Neuronal stem cell (in vitro differentiated cells): ENCODE measurements around the gene DCC.

Experiments
- DNase-seq: peaks from one replicate; pipeline ENCODE4 v3.0.0-alpha.2; 2013; ENCODE audit warnings: low spot score
- H2AFZ ChIP-seq: one replicate; pipeline ENCODE4 v1.6.1; 2013; ENCODE audit warnings: mild to moderate bottlenecking, low read length, inconsistent platforms
- H2AK5ac ChIP-seq: 2 replicates; pipeline ENCODE4 v1.6.1; 2013; ENCODE audit warnings: low read depth, mild to moderate bottlenecking, inconsistent platforms, low read length, moderate library complexity, mixed read lengths
- H2BK120ac ChIP-seq: 2 replicates; pipeline ENCODE4 v1.6.1; 2013; ENCODE audit warnings: low read depth, mild to moderate bottlenecking, inconsistent platforms, low read length, moderate library complexity, mixed read lengths
- H2BK12ac ChIP-seq: one replicate; pipeline ENCODE4 v1.6.1; 2013; ENCODE audit warnings: low read length, inconsistent platforms
- H2BK15ac ChIP-seq: 2 replicates; pipeline ENCODE4 v1.6.1; 2013; ENCODE audit warnings: mild to moderate bottlenecking, low read length, inconsistent platforms, mixed read lengths
- H2BK5ac ChIP-seq: one replicate; pipeline ENCODE4 v1.6.1; 2013; ENCODE audit warnings: inconsistent platforms, mild to moderate bottlenecking, low read length, moderate library complexity
- H3K14ac ChIP-seq: one replicate; pipeline ENCODE4 v1.6.1; 2013; ENCODE audit warnings: low read length, inconsistent platforms
- H3K18ac ChIP-seq: 2 replicates; pipeline ENCODE4 v1.6.1; 2013; ENCODE audit warnings: low read length, inconsistent platforms
- H3K23ac ChIP-seq: 2 replicates; pipeline ENCODE4 v1.6.1; 2013; ENCODE audit warnings: low read depth, mild to moderate bottlenecking, mixed read lengths, low read length, inconsistent platforms; ENCODE audit not compliant: poor library complexity
- H3K27ac ChIP-seq: replicated peaks from 3 replicates; pipeline ENCODE4 v1.5.1; 2013; ENCODE audit warnings: low read length, inconsistent platforms
- H3K27me3 ChIP-seq, 3 experiments: 2 replicates each; pipeline ENCODE4 v1.6.1; 2013; ENCODE audit warnings: low read length in 3 of 3, mild to moderate bottlenecking in 2 of 3, inconsistent platforms in 1 of 3, low read depth in 1 of 3, mixed read lengths in 1 of 3, moderate library complexity in 1 of 3; ENCODE audit not compliant: control insufficient read depth in 3 of 3, insufficient read depth in 3 of 3
- H3K36me3 ChIP-seq, 2 donors: replicated peaks in 1 of 2; 2 replicates each; pipeline ENCODE4 v1.6.1; 2013; ENCODE audit warnings: low read length in 2 of 2; ENCODE audit not compliant: control insufficient read depth in 2 of 2, insufficient read depth in 2 of 2
- H3K4ac ChIP-seq: 2 replicates; pipeline ENCODE4 v1.6.1; 2013; ENCODE audit warnings: inconsistent platforms, mild to moderate bottlenecking, low read length, moderate library complexity
- H3K4me1 ChIP-seq, 2 donors: 1 replicate in 1 of 2; 2 replicates in 1 of 2; pipeline ENCODE4 v1.6.1; 2013; ENCODE audit warnings: low read length in 2 of 2, low read depth in 1 of 2; ENCODE audit not compliant: control insufficient read depth in 2 of 2, insufficient read depth in 1 of 2
- H3K4me2 ChIP-seq: one replicate; pipeline ENCODE4 v1.6.1; 2013; ENCODE audit warnings: mild to moderate bottlenecking, low read length, inconsistent platforms; ENCODE audit not compliant: insufficient read depth, poor library complexity, severe bottlenecking
- H3K4me3 ChIP-seq, 2 donors: 2 replicates each; pipeline ENCODE4 v1.5.1; 2013; ENCODE audit warnings: low read length in 2 of 2, mild to moderate bottlenecking in 2 of 2, inconsistent platforms in 1 of 2, moderate library complexity in 1 of 2
- H3K79me1 ChIP-seq: one replicate; pipeline ENCODE4 v1.6.1; 2013; ENCODE audit warnings: low read depth, mild to moderate bottlenecking, inconsistent platforms, low read length, moderate library complexity
- H3K9ac ChIP-seq: one replicate; pipeline ENCODE4 v1.6.1; 2013; ENCODE audit warnings: mild to moderate bottlenecking, low read depth, low read length, inconsistent platforms; ENCODE audit not compliant: poor library complexity
- H3K9me3 ChIP-seq, 2 donors: replicated peaks in 1 of 2; 2 replicates each; pipeline versions ENCODE3 to v1.6.1; 2013; ENCODE audit warnings: low read length in 2 of 2, mild to moderate bottlenecking in 2 of 2, inconsistent platforms in 1 of 2, low read depth in 1 of 2, mixed read lengths in 1 of 2, moderate library complexity in 1 of 2; ENCODE audit not compliant: control insufficient read depth in 2 of 2, insufficient read depth in 1 of 2
- H4K8ac ChIP-seq: one replicate; pipeline ENCODE4 v1.6.1; 2013; ENCODE audit warnings: low read depth, mild to moderate bottlenecking, inconsistent platforms, low read length, moderate library complexity
- H4K91ac ChIP-seq: one replicate; pipeline ENCODE4 v1.6.1; 2013; ENCODE audit warnings: low read length, low read depth, mild to moderate bottlenecking, inconsistent platforms; ENCODE audit not compliant: poor library complexity
- WGBS, 2 donors: extraction: QIAGEN DNeasy Blood & Tissue Kit; methylation state at CpG; one replicate each; pipeline ENCODE4 v1.1.7; 2013; ENCODE audit warnings: missing lambda C conversion rate in 2 of 2, mixed read lengths in 1 of 2; ENCODE audit not compliant: insufficient read length in 2 of 2, insufficient replicate concordance in 1 of 2; ENCODE audit errors: extremely low coverage in 2 of 2; 5-methylcytosine and 5-hydroxymethylcytosine counted together

DCC gene

GRCh38 chr18:52408800-52409302 is 68.9 kb downstream of the DCC start:
- Histone ChIP-seq H2BK120ac (no peak overlapping the region), H3K36me3 (no peaks in the 10 kb centered on the region), H4K91ac (no peak overlapping the region), H4K8ac (no peak overlapping the region), H3K79me1 (no peaks in the 10 kb centered on the region), H3K14ac (no peak overlapping the region), H3K9ac (no peak overlapping the region), H2AK5ac (no peak overlapping the region), H3K18ac (no peak overlapping the region), H3K4ac (no peak overlapping the region), H2BK15ac (no peak overlapping the region), H3K4me2 (no peak overlapping the region), H2AFZ (no peak overlapping the region), H3K27ac (no peak overlapping the region), H2BK12ac (no peak overlapping the region), H3K23ac (no peak overlapping the region), H2BK5ac (no peak overlapping the region), H3K27me3 (no peaks in the 10 kb centered on the region), H3K4me3 (no peak overlapping the region), H3K9me3 (no peaks in the 10 kb centered on the region), H3K4me1 (no peaks in the 10 kb centered on the region)
- no CpG with 5 or more reads among the region's 2 CpGs for WGBS, 2 donors
- no peak for DNase-seq

DNA sequence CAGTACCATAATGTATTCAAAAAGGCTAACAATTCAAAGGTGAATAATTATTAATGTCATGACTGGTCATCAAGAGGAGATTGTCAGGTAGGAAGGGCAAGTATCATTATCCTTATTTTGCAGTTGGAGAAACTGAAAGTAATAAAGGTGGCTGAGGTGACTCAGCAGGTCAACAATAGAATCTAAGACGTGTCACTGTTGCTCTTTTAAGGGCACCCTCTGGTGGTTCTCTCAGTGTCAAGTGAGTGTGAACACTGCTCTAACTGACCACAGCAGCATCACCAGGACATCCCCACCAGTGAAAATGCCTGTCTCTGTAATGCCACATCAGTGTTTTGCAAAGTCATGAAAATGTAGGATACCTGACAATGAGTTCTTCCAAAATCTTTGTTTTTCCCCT is 69.7 kb downstream of the DCC start:
- no peak overlapping the region for H4K91ac ChIP-seq
- no peak overlapping the region for H2AFZ ChIP-seq
- H3K4me3 ChIP-seq, result no peak overlapping the region
- H3K4ac ChIP-seq, result no peak overlapping the region
- H2AK5ac ChIP-seq, result no peak overlapping the region
- H3K9me3 ChIP-seq, result no peaks in the 10 kb centered on the region
- no peak overlapping the region for H3K9ac ChIP-seq
- no peak overlapping the region for H2BK120ac ChIP-seq
- no peak overlapping the region for H2BK15ac ChIP-seq
- no peaks in the 10 kb centered on the region for H3K27me3 ChIP-seq
- no CpG with 5 or more reads among the region's 1 CpG for WGBS, 2 donors
- H3K23ac ChIP-seq, result no peak overlapping the region
- H3K79me1 ChIP-seq, result no peaks in the 10 kb centered on the region
- H3K18ac ChIP-seq, result no peak overlapping the region
- no peak overlapping the region for H4K8ac ChIP-seq
- H3K4me2 ChIP-seq, result no peak overlapping the region
- no peak overlapping the region for H3K27ac ChIP-seq
- H3K14ac ChIP-seq, result no peak overlapping the region
- no peaks in the 10 kb centered on the region for H3K36me3 ChIP-seq
- H2BK12ac ChIP-seq, result no peak overlapping the region
- DNase-seq, result no peak
- H2BK5ac ChIP-seq, result no peak overlapping the region
- no peaks in the 10 kb centered on the region for H3K4me1 ChIP-seq

GRCh38 chr18:52415131-52415530 is 75.1 kb downstream of the DCC start:
- Histone ChIP-seq H2BK120ac (no peak overlapping the region), H2BK5ac (no peak overlapping the region), H4K91ac (no peak overlapping the region), H2AK5ac (no peak overlapping the region), H3K9ac (no peak overlapping the region), H3K27ac (no peak overlapping the region), H3K9me3 (peaks cover 0 to 3% of the 10 kb centered on the region in 2 donors), H3K4ac (no peak overlapping the region), H4K8ac (no peak overlapping the region), H3K27me3 (no peaks in the 10 kb centered on the region), H3K79me1 (no peaks in the 10 kb centered on the region), H2AFZ (no peak overlapping the region), H3K18ac (no peak overlapping the region), H2BK12ac (no peak overlapping the region), H3K23ac (no peak overlapping the region), H3K4me2 (no peak overlapping the region), H2BK15ac (no peak overlapping the region), H3K4me3 (no peak overlapping the region), H3K36me3 (no peaks in the 10 kb centered on the region), H3K14ac (no peak overlapping the region), H3K4me1 (peaks cover 0 to 2% of the 10 kb centered on the region in 2 donors)
- no peak for DNase-seq
- no CpG with 5 or more reads among the region's 3 CpGs for WGBS, 2 donors

GRCh38 chr18:52422985-52423601 is 83.1 kb downstream of the DCC start:
- no peak overlapping the region for H3K9ac ChIP-seq

More at GRCh38 chr18:52422985-52423601, 83.1 kb downstream of the DCC start:
- H3K23ac ChIP-seq, result no peak overlapping the region
- no peak for DNase-seq
- H2BK12ac ChIP-seq, result no peak overlapping the region
- H3K4ac ChIP-seq, result no peak overlapping the region
- no peaks in the 10 kb centered on the region for H3K36me3 ChIP-seq
- H3K9me3 ChIP-seq, result no peaks in the 10 kb centered on the region
- no peak overlapping the region for H2AK5ac ChIP-seq
- no peak overlapping the region for H3K4me2 ChIP-seq
- no CpG with 5 or more reads among the region's 3 CpGs for WGBS, 2 donors
- no peak overlapping the region for H2BK5ac ChIP-seq
- no peak overlapping the region for H2AFZ ChIP-seq
- no peak overlapping the region for H3K27ac ChIP-seq
- no peak overlapping the region for H4K8ac ChIP-seq
- H3K18ac ChIP-seq, result no peak overlapping the region
- H3K4me3 ChIP-seq, result no peak overlapping the region
- H3K79me1 ChIP-seq, result no peaks in the 10 kb centered on the region
- peaks cover 2% of the 10 kb centered on the region in 2 donors for H3K4me1 ChIP-seq
- H2BK15ac ChIP-seq, result no peak overlapping the region
- no peaks in the 10 kb centered on the region for H3K27me3 ChIP-seq
- H2BK120ac ChIP-seq, result no peak overlapping the region
- no peak overlapping the region for H3K14ac ChIP-seq
- no peak overlapping the region for H4K91ac ChIP-seq
